HEK293 (cell line): ENCODE measurements around the gene DEFB127.

Experiments
- CTCF ChIA-PET: fragments of 350-600 bp; formaldehyde crosslinking; extraction: SDS; loops from one replicate; lab custom pipeline; 2021; ENCODE audit warnings: antibody characterized with exemption; lab: Yijun Ruan, JAX
- POLR2A ChIA-PET: fragments of 300-600 bp; formaldehyde crosslinking; extraction: SDS; loops from one replicate; lab custom pipeline; 2020; ENCODE audit warnings: antibody characterized with exemption, inconsistent platforms; lab: Yijun Ruan, JAX
- H3K27ac ChIP-seq: fragments of 200-500 bp; sonication (Bioruptor generic); 2 replicates; pipeline ENCODE4 v1.5.1; 2014; ENCODE audit warnings: low read depth, low read length, control low read depth, inconsistent platforms; ENCODE audit errors: extremely low read depth
- H3K36me3 ChIP-seq, 2 experiments: fragments of 200-500 bp in 1 of 2; sonication (Bioruptor generic) in 1 of 2; 1 replicate in 1 of 2; 2 replicates in 1 of 2; pipeline ENCODE4 v1.5.1; 2014 to 2017; ENCODE audit warnings: inconsistent platforms in 2 of 2, low read length in 2 of 2; ENCODE audit not compliant: control insufficient read depth in 2 of 2, insufficient read depth in 1 of 2
- H3K4me1 ChIP-seq: fragments of 200-500 bp; sonication (Bioruptor generic); 2 replicates; pipeline ENCODE4 v1.5.1; 2014; ENCODE audit warnings: mild to moderate bottlenecking, low read length, inconsistent platforms; ENCODE audit not compliant: control insufficient read depth, insufficient read depth
- H3K4me3 ChIP-seq: 2 replicates; pipeline ENCODE4 v1.5.1; 2011; ENCODE audit warnings: low read depth, mild to moderate bottlenecking, control low read depth, low read length, moderate library complexity
- H3K9me3 ChIP-seq: fragments of 200-500 bp; sonication (Bioruptor generic); 2 replicates; pipeline ENCODE4 v1.5.1; 2014; ENCODE audit warnings: low read depth, low read length, inconsistent platforms; ENCODE audit not compliant: control insufficient read depth, insufficient read depth
- CTCF ChIP-seq: fragments of 450-650 bp; formaldehyde crosslinking; IDR thresholded peaks from 2 replicates; pipeline ENCODE4 v1.5.1; 2016; ENCODE audit warnings: missing biosample characterization, missing genetic modification characterization
- PATZ1 ChIP-seq: fragments of 450-650 bp; formaldehyde crosslinking; IDR thresholded peaks from 2 replicates; pipeline ENCODE4 v1.5.1; 2016; ENCODE audit warnings: missing biosample characterization, missing genetic modification characterization
- PBX3 ChIP-seq: sonication (generic); formaldehyde crosslinking; IDR thresholded peaks from 2 replicates; pipeline ENCODE4 v1.8.1; 2022; ENCODE audit warnings: mild to moderate bottlenecking, moderate library complexity, missing genetic modification reagents
- SP7 ChIP-seq: fragments of 450-650 bp; formaldehyde crosslinking; IDR thresholded peaks from 2 replicates; pipeline ENCODE4 v1.5.1; 2016; ENCODE audit warnings: missing biosample characterization, missing genetic modification characterization
- YY2 ChIP-seq: fragments of 450-650 bp; formaldehyde crosslinking; IDR thresholded peaks from 2 replicates; pipeline ENCODE4 v1.5.1; 2016; ENCODE audit warnings: missing biosample characterization, missing genetic modification characterization
- ZBTB17 ChIP-seq: fragments of 450-650 bp; formaldehyde crosslinking; IDR thresholded peaks from 2 replicates; pipeline ENCODE4 v1.5.1; 2016; ENCODE audit warnings: missing biosample characterization, missing genetic modification characterization
- ZBTB48 ChIP-seq: fragments of 450-650 bp; formaldehyde crosslinking; IDR thresholded peaks from 2 replicates; pipeline ENCODE4 v1.5.1; 2016; ENCODE audit warnings: missing biosample characterization, missing genetic modification characterization
- ZNF169 ChIP-seq: fragments of 450-650 bp; formaldehyde crosslinking; IDR thresholded peaks from 2 replicates; pipeline ENCODE4 v1.5.1; 2016; ENCODE audit warnings: missing biosample characterization, missing genetic modification characterization
- ZNF23 ChIP-seq: fragments of 450-650 bp; formaldehyde crosslinking; IDR thresholded peaks from 2 replicates; pipeline ENCODE4 v1.5.1; 2016; ENCODE audit warnings: missing biosample characterization, missing genetic modification characterization, borderline replicate concordance
- ZNF366 ChIP-seq: fragments of 450-650 bp; formaldehyde crosslinking; conservative IDR thresholded peaks from 2 replicates; pipeline ENCODE4 v1.5.1; 2016; ENCODE audit warnings: missing biosample characterization, missing genetic modification characterization
- ZNF416 ChIP-seq: fragments of 450-650 bp; formaldehyde crosslinking; IDR thresholded peaks from 2 replicates; pipeline ENCODE4 v1.5.1; 2016; ENCODE audit warnings: missing biosample characterization, missing genetic modification characterization
- ZNF426 ChIP-seq: fragments of 450-650 bp; formaldehyde crosslinking; IDR thresholded peaks from 2 replicates; pipeline ENCODE4 v1.5.1; 2017; ENCODE audit warnings: missing biosample characterization, missing genetic modification characterization, mild to moderate bottlenecking, inconsistent platforms, moderate library complexity
- ZNF433 ChIP-seq: fragments of 450-650 bp; formaldehyde crosslinking; IDR thresholded peaks from 2 replicates; pipeline ENCODE4 v1.5.1; 2016; ENCODE audit warnings: missing biosample characterization, missing genetic modification characterization, low read depth
- ZNF518A ChIP-seq: fragments of 450-650 bp; formaldehyde crosslinking; conservative IDR thresholded peaks from 2 replicates; pipeline ENCODE4 v1.5.1; 2016; ENCODE audit warnings: low read depth, missing biosample characterization, missing genetic modification characterization
- ZNF561 ChIP-seq: fragments of 450-650 bp; IDR thresholded peaks from 2 replicates; pipeline ENCODE4 v1.5.1; 2018; ENCODE audit warnings: missing biosample characterization, missing genetic modification characterization, borderline replicate concordance

The DEFB127 gene

GRCh38 chr20:137668-138490 lies 19.4 kb upstream of the DEFB127 start (continued):
- TF ChIP-seq ZNF518A (tag by site-specific recombination) (peak; percentile 44), YY2 (tag by site-specific recombination) (no peak), ZNF23 (tag by site-specific recombination) (no peak), ZBTB48 (tag by site-specific recombination) (no peak), SP7 (0 out of 2 replicates have a peak, but pooled peaks have one; percentile 20), PBX3 (no peak), ZNF433 (tag by site-specific recombination) (no peak), CTCF (no peak), ZNF426 (tag by site-specific recombination) (no peak), ZNF169 (no peak), ZBTB17 (tag by site-specific recombination) (no peak)

- H3K9me3 ChIP-seq, result no peaks in the 10 kb centered on the region
- no peaks in the 10 kb centered on the region for H3K36me3 ChIP-seq
- no peaks in the 10 kb centered on the region for H3K4me1 ChIP-seq
- no peak for TF ChIP-seq ZNF561
- TF ChIP-seq ZBTB17 (tag by site-specific recombination), result peak; percentile 30; the same call in 1 of the 2 replicates
- TF ChIP-seq, all 188 proteins: peak for 1
- ChIA-PET CTCF (no interaction called here), POLR2A (no interaction called here)
- no peak within 1 kb of the TSS for H3K27ac ChIP-seq
- H3K4me3 ChIP-seq, result no peak within 1 kb of the TSS
These were observed 15.0 kb upstream of the DEFB127 start, which contains the start of gene DEFB126 for GRCh38 chr20:142290-142689. DEFB126 (plus strand) TSS chr20:142590; CDS start chr20:142629, 39 bp downstream.

GRCh38 chr20:145877-146276 lies 11.4 kb upstream of the DEFB127 start:
- Histone ChIP-seq H3K4me3 (no peak overlapping the region), H3K27ac (no peak overlapping the region), H3K9me3 (no peaks in the 10 kb centered on the region), H3K36me3 (no peaks in the 10 kb centered on the region), H3K4me1 (no peaks in the 10 kb centered on the region)
- CTCF ChIA-PET, result interaction anchor here (1.6 kb wide), 1 partner anchor 8 kb away, joined by 6 read pairs; no protein-coding TSS in a partner anchor
- TF ChIP-seq ZNF416 (tag by site-specific recombination) (no peak), ZNF366 (tag by site-specific recombination) (no peak), PATZ1 (tag by site-specific recombination) (no peak)
- POLR2A ChIA-PET, result no interaction called here
